HG03045 (cell line): ENCODE data around the gene CERS2.
A peak's percentile ranks its signal among the peaks of the same experiment; 100 is the strongest.

ENCODE experiments used
- ATAC-seq: cut with Tn5 transposase; IDR thresholded peaks from one replicate; pipeline ENCODE4 v1.9.1; 2021; ENCODE audit warnings: mild to moderate bottlenecking, moderate library complexity; ENCODE audit not compliant: unreplicated experiment

Gene CERS2

GRCh38 chr1:150997949-150998348, 23.3 kb upstream of the CERS2 start:
- no peak for ATAC-seq

- no peak for ATAC-seq
Measured at GRCh38 chr1:150997126-150997872, 22.7 kb upstream of the CERS2 start.

GRCh38 chr1:150995896-150996295, 21.3 kb upstream of the CERS2 start:
- no peak for ATAC-seq

- no peak for ATAC-seq
Measured at GRCh38 chr1:150995460-150995859, 20.8 kb upstream of the CERS2 start.

- ATAC-seq: no peak
Measured at GRCh38 chr1:150994248-150994647, 19.6 kb upstream of the CERS2 start.

GRCh38 chr1:150992626-150993025, 18.0 kb upstream of the CERS2 start:
- ATAC-seq: no peak

- no peak for ATAC-seq
Measured at GRCh38 chr1:150987924-150988323, 13.3 kb upstream of the CERS2 start.

GRCh38 chr1:150985179-150985825, 10.7 kb upstream of the CERS2 start:
- no peak for ATAC-seq

GRCh38 chr1:150981805-150982712, 7.4 kb upstream of the CERS2 start, which contains the start of gene ANXA9:
ANXA9 (plus strand) TSS chr1:150982292; CDS start chr1:150983106, 814 bp downstream.
- no peak for ATAC-seq

- ATAC-seq: no peak
Measured at GRCh38 chr1:150981177-150981804, 6.7 kb upstream of the CERS2 start.

- no peak for ATAC-seq
Measured at GRCh38 chr1:150979092-150980056, 4.7 kb upstream of the CERS2 start.

- ATAC-seq: no peak
Measured at GRCh38 chr1:150976879-150977694, 2.5 kb upstream of the CERS2 start.

GRCh38 chr1:150976401-150976821, 1.8 kb upstream of the CERS2 start:
- no peak for ATAC-seq

GRCh38 chr1:150973836-150974579, 627 bp downstream of the CERS2 start:
- ATAC-seq: peak; percentile 41

GRCh38 chr1:150973258-150973835, 1.3 kb downstream of the CERS2 start:
- ATAC-seq: no peak

GRCh38 chr1:150972417-150972940, 2.2 kb downstream of the CERS2 start:
- no peak for ATAC-seq

GRCh38 chr1:150971583-150972416, 2.8 kb downstream of the CERS2 start:
- ATAC-seq: no peak
